Activated CD4-positive, CD25-positive, alpha-beta regulatory T cell (primary cell): ENCODE results near the gene SLC6A6.

Source experiments
- DNase-seq, 4 experiments: peaks; one replicate each; lab custom pipeline; 2025; lab: John Stamatoyannopoulos, UW

SLC6A6 gene

GRCh38 chr3:14470461-14470860, 68.1 kb downstream of the SLC6A6 start:
- no peak for DNase-seq

GRCh38 chr3:14471016-14471415, 68.6 kb downstream of the SLC6A6 start:
- no peak for DNase-seq

- no peak for DNase-seq
Measured at GRCh38 chr3:14471690-14472089, 69.3 kb downstream of the SLC6A6 start.

GRCh38 chr3:14472471-14473351, 70.3 kb downstream of the SLC6A6 start:
- no peak for DNase-seq

GRCh38 chr3:14473411-14473891, 71.0 kb downstream of the SLC6A6 start:
- no peak for DNase-seq

- no peak for DNase-seq
Measured at GRCh38 chr3:14474363-14475081, 72.1 kb downstream of the SLC6A6 start.

- DNase-seq, result no peak
Measured at GRCh38 chr3:14475621-14476020, 73.2 kb downstream of the SLC6A6 start.

GRCh38 chr3:14476583-14477265, 74.3 kb downstream of the SLC6A6 start:
- no peak for DNase-seq

GRCh38 chr3:14477311-14477935, 75.0 kb downstream of the SLC6A6 start:
- no peak for DNase-seq

GRCh38 chr3:14478956-14479550, 76.6 kb downstream of the SLC6A6 start:
- no peak for DNase-seq

GRCh38 chr3:14479591-14479990, 77.2 kb downstream of the SLC6A6 start:
- DNase-seq, result no peak

- no peak for DNase-seq
Measured at GRCh38 chr3:14480207-14481017, 78.0 kb downstream of the SLC6A6 start.

GRCh38 chr3:14481018-14481645, 78.7 kb downstream of the SLC6A6 start:
- DNase-seq, result no peak

GRCh38 chr3:14481646-14482036, 79.2 kb downstream of the SLC6A6 start:
- DNase-seq, result no peak

- no peak for DNase-seq
Measured at GRCh38 chr3:14482271-14482721, 79.9 kb downstream of the SLC6A6 start.

- no peak for DNase-seq
Measured at GRCh38 chr3:14483286-14483685, 80.9 kb downstream of the SLC6A6 start.

- no peak for DNase-seq
Measured at GRCh38 chr3:14484741-14485140, 82.3 kb downstream of the SLC6A6 start.

GRCh38 chr3:14485981-14486380, 83.6 kb downstream of the SLC6A6 start:
- DNase-seq, result no peak

- no peak for DNase-seq
Measured at GRCh38 chr3:14486460-14486859, 84.1 kb downstream of the SLC6A6 start.

- no peak for DNase-seq
Measured at GRCh38 chr3:14487086-14487485, 84.7 kb downstream of the SLC6A6 start.
